Esophagus muscularis mucosa (tissue), 4 donors: ENCODE data around the gene TUBE1. TPM values are rescaled to one million over a fixed set of nuclear protein-coding genes. Genes with fewer than 3 reads are reported as not detected.
A peak's percentile ranks its signal among the peaks of the same experiment; 100 is the strongest.

Source experiments
- DNase-seq: peaks from one replicate; pipeline ENCODE4 v3.0.0-alpha.2; 2017; ENCODE audit errors: extremely low spot score
- H3K27ac ChIP-seq, 4 donors: fragments of 200-600 bp; sonication (generic); replicated peaks in 1 of 4; 1 replicate in 3 of 4; 2 replicates in 1 of 4; pipeline ENCODE4 v1.5.1; 2016 to 2019; ENCODE audit warnings: mild to moderate bottlenecking in 1 of 4
- H3K27me3 ChIP-seq, 4 donors: fragments of 200-600 bp; sonication (generic); one replicate each; pipeline versions ENCODE4 v1.5.1 to v1.6.0; 2016 to 2019
- H3K36me3 ChIP-seq, 4 donors: fragments of 200-600 bp; sonication (generic); one replicate each; pipeline ENCODE4 v1.5.1; 2016 to 2019
- H3K4me1 ChIP-seq, 4 donors: fragments of 200-600 bp; sonication (generic); one replicate each; pipeline ENCODE4 v1.5.1; 2016 to 2019
- H3K4me3 ChIP-seq, 4 donors: fragments of 200-600 bp; sonication (generic); 1 replicate in 2 of 4; 2 replicates in 2 of 4; pipeline ENCODE4 v1.5.1; 2016 to 2019; ENCODE audit warnings: mild to moderate bottlenecking in 4 of 4, moderate library complexity in 1 of 4
- H3K9me3 ChIP-seq, 4 donors: fragments of 200-600 bp; sonication (generic); 1 replicate in 3 of 4; 2 replicates in 1 of 4; pipeline ENCODE4 v1.5.1; 2016 to 2019
- CTCF ChIP-seq, 3 experiments: fragments of 200-600 bp in 2 of 3; fragments of 450-650 bp in 1 of 3; sonication (generic) in 2 of 3; IDR thresholded peaks; one replicate each; pipeline ENCODE4 v1.5.1; 2017 to 2019; ENCODE audit warnings: antibody characterized with exemption in 3 of 3, mild to moderate bottlenecking in 2 of 3, moderate library complexity in 1 of 3
- EP300 ChIP-seq: sonication (generic); formaldehyde crosslinking; IDR thresholded peaks from one replicate; pipeline ENCODE4 v1.6.1; 2017; ENCODE audit warnings: antibody characterized with exemption
- POLR2A ChIP-seq: fragments of 450-650 bp; IDR thresholded peaks from one replicate; pipeline ENCODE4 v1.6.1; 2017; ENCODE audit warnings: antibody characterized with exemption, moderate library complexity, mild to moderate bottlenecking, low read depth
- POLR2AphosphoS5 ChIP-seq, 2 donors: sonication (generic); formaldehyde crosslinking; IDR thresholded peaks; one replicate each; pipeline ENCODE4 v1.6.1; 2017; ENCODE audit warnings: antibody characterized with exemption in 2 of 2
- WGBS: methylation state at CpG from one replicate; pipeline ENCODE4 v1.1.5; 2018; 5-methylcytosine and 5-hydroxymethylcytosine counted together
- intact Hi-C: fragments of 100-400 bp; cut with DNase I; formaldehyde crosslinking; loops from one replicate; pipeline ENCODE4 v1.15.1; 2023
- total RNA-seq, 4 donors: library from RNA; depleted of rRNA; stranded (reverse); fragments of >200 nt; gene quantifications; one replicate each; pipeline versions ENCODE4 v1.1.0 to v1.2.1, GENCODE V29; 2016

The TUBE1 gene
- total RNA-seq, 4 donors from 2014 or later: 15.6 to 35.3 (median 20.3) TPM

- TF ChIP-seq POLR2A (no peak), POLR2AphosphoS5 (IDR thresholded peaks at IDR 0.05) (no peak), CTCF (IDR thresholded peaks at IDR 0.05) (no peak), EP300 (no peak)
- Histone ChIP-seq H3K27ac (peak overlapping the region; percentile 56 to 76 (median 66)), H3K36me3 (no peaks in the 10 kb centered on the region), H3K27me3 (no peaks in the 10 kb centered on the region), H3K9me3 (no peaks in the 10 kb centered on the region), H3K4me1 (peaks cover 13 to 24% (median 13%) of the 10 kb centered on the region in 4 donors), H3K4me3 (no peak overlapping the region)
- intact Hi-C loops: no loop called here
- no peak for DNase-seq
- 83% methylated on average over 5 of the region's 5 CpGs for WGBS
These were observed 49.0 kb downstream of the TUBE1 start for GRCh38 chr6:112038268-112038667.

GRCh38 chr6:112037783-112038216 is 49.5 kb downstream of the TUBE1 start:
- H3K36me3 ChIP-seq: no peaks in the 10 kb centered on the region
- no peaks in the 10 kb centered on the region for H3K27me3 ChIP-seq
- intact Hi-C loops: no loop called here
- no peaks in the 10 kb centered on the region for H3K9me3 ChIP-seq
- 9% methylated on average over 5 of the region's 8 CpGs for whole genome bisulfite sequencing
- peaks cover 13 to 24% (median 13%) of the 10 kb centered on the region in 4 donors for H3K4me1 ChIP-seq
- DNase-seq: no peak
- TF ChIP-seq CTCF (IDR thresholded peaks at IDR 0.05): no peak
- no peak for TF ChIP-seq EP300
- TF ChIP-seq POLR2A: no peak
- peak; percentile 45 to 83 for TF ChIP-seq POLR2AphosphoS5 (IDR thresholded peaks at IDR 0.05)
- peak overlapping the region; percentile 56 to 76 (median 66) for H3K27ac ChIP-seq
- H3K4me3 ChIP-seq: no peak overlapping the region

- 92% methylated on average over 4 of the region's 4 CpGs for WGBS
- intact Hi-C loops: no loop called here
- no peaks in the 10 kb centered on the region for H3K36me3 ChIP-seq
- no peaks in the 10 kb centered on the region for H3K9me3 ChIP-seq
- no peaks in the 10 kb centered on the region for H3K27me3 ChIP-seq
- peaks cover 13 to 24% (median 16%) of the 10 kb centered on the region in 4 donors for H3K4me1 ChIP-seq
- H3K4me3 ChIP-seq: no peak overlapping the region
- H3K27ac ChIP-seq: peak overlapping the region; percentile 2 to 76 (median 44)
- TF ChIP-seq POLR2AphosphoS5 (IDR thresholded peaks at IDR 0.05) (no peak), POLR2A (no peak), EP300 (no peak), CTCF (IDR thresholded peaks at IDR 0.05) (no peak)
- DNase-seq: no peak
These were observed 51.1 kb downstream of the TUBE1 start for GRCh38 chr6:112036088-112036637.

GRCh38 chr6:112034616-112034995 is 52.7 kb downstream of the TUBE1 start:
- intact Hi-C loops: no loop called here
- Histone ChIP-seq H3K27ac (peak overlapping the region; percentile 42 to 71 (median 60)), H3K36me3 (no peaks in the 10 kb centered on the region), H3K27me3 (no peaks in the 10 kb centered on the region), H3K4me1 (peaks cover 13 to 36% (median 23%) of the 10 kb centered on the region in 4 donors), H3K4me3 (no peak overlapping the region), H3K9me3 (no peaks in the 10 kb centered on the region)
- no peak for DNase-seq
- TF ChIP-seq CTCF (IDR thresholded peaks at IDR 0.05) (no peak), EP300 (no peak), POLR2AphosphoS5 (IDR thresholded peaks at IDR 0.05) (no peak), POLR2A (no peak)
- 99% methylated on average over 4 of the region's 4 CpGs for WGBS
